ENCODE data around the gene LEF1.

- no peak for TF ChIP-seq POLR2AphosphoS5 (IDR thresholded peaks at IDR 0.05; ENCODE audit: low read depth, low read length)
- no peak for TF ChIP-seq REST (IDR thresholded peaks at IDR 0.05; ENCODE audit: insufficient read depth in 1 of 2, low read depth in 2 of 2, low read length in 2 of 2)
- TF ChIP-seq FOXP2 (optimal IDR thresholded peaks at IDR 0.05; ENCODE audit: borderline replicate concordance, extremely low read depth, extremely low read length, insufficient read depth), result no peak
- no peak for TF ChIP-seq TAF1 (IDR thresholded peaks at IDR 0.05; ENCODE audit: borderline replicate concordance, insufficient read depth, low read length)
- TF ChIP-seq SIN3A (IDR thresholded peaks at IDR 0.05; ENCODE audit: borderline replicate concordance, insufficient read depth, low read length), result no peak
Observed at GRCh38 chr4:108216510-108216909, 47.8 kb upstream of the LEF1 start.

Measured in PFSK-1 (cell line).